OCI-LY1 (cell line): Measurements from ENCODE around the gene RPS18.

Experiments
- EZH2 ChIP-seq: fragments of 200-600 bp; sonication (generic), shearing (Covaris generic); IDR thresholded peaks from 2 replicates; pipeline ENCODE4 v1.8.0; 2017; ENCODE audit warnings: borderline replicate concordance, mixed run types, mild to moderate bottlenecking, antibody characterized with exemption, low read length, moderate library complexity, mixed read lengths
- TF ChIP-seq, protein P1 (sequence below): fragments of 200-600 bp; sonication (generic), shearing (Covaris generic); IDR thresholded peaks from 2 replicates; pipeline ENCODE4 v1.5.1; 2017; ENCODE audit warnings: mild to moderate bottlenecking, antibody characterized with exemption, low read length, moderate library complexity, mixed read lengths

DNA sequence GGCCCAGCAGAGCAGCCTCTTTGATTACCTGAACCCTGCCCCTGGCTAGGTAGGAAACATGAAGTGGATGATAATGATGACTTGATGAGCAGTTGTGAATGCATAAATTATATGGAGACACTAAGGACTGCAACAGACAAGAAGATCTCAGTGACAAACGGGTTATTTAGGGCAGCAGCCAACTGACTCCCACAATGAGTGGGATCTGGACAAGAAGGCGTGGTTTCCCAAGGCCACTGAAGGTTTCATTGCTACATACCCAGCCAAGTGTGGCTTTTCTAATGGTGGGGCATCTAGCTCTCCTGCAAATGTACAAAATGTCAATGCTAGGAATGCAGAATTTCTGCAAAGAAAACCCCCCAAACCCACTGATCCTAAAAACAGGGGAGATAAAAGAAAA, 34.1 kb upstream of the RPS18 start:
- TF ChIP-seq, protein P1, sequence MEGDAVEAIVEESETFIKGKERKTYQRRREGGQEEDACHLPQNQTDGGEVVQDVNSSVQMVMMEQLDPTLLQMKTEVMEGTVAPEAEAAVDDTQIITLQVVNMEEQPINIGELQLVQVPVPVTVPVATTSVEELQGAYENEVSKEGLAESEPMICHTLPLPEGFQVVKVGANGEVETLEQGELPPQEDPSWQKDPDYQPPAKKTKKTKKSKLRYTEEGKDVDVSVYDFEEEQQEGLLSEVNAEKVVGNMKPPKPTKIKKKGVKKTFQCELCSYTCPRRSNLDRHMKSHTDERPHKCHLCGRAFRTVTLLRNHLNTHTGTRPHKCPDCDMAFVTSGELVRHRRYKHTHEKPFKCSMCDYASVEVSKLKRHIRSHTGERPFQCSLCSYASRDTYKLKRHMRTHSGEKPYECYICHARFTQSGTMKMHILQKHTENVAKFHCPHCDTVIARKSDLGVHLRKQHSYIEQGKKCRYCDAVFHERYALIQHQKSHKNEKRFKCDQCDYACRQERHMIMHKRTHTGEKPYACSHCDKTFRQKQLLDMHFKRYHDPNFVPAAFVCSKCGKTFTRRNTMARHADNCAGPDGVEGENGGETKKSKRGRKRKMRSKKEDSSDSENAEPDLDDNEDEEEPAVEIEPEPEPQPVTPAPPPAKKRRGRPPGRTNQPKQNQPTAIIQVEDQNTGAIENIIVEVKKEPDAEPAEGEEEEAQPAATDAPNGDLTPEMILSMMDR = no peak
- no peak for TF ChIP-seq EZH2
